Stimulated activated CD4-positive, alpha-beta T cell treated with anti-CD3 and anti-CD28 coated beads, Interleukin-4, amount 100 ng/mL, for 48 hours (primary cell): ENCODE measurements around the gene VMP1.

Experiments
- DNase-seq, 2 donors: peaks; one replicate each; pipeline ENCODE4 v3.0.0-alpha.2; 2020; ENCODE audit warnings: low read depth in 2 of 2

VMP1 gene

GRCh38 chr17:59707149-59707970 lies at the start of gene VMP1, which contains the start of gene PTRH2:
Gene VMP1 (plus strand): TSS chr17:59707654. CDS start chr17:59731447, 23,793 bp downstream.
Gene PTRH2 (minus strand): TSS chr17:59707430. CDS start chr17:59697978, 9,452 bp downstream.
- peak; percentile 89 to 93 for DNase-seq

GRCh38 chr17:59666235-59666634 lies 41.2 kb upstream of the VMP1 start:
- no peak for DNase-seq

GRCh38 chr17:59668816-59669215 lies 38.6 kb upstream of the VMP1 start:
- no peak for DNase-seq

GRCh38 chr17:59669411-59669810 lies 38.0 kb upstream of the VMP1 start:
- no peak for DNase-seq

DNA sequence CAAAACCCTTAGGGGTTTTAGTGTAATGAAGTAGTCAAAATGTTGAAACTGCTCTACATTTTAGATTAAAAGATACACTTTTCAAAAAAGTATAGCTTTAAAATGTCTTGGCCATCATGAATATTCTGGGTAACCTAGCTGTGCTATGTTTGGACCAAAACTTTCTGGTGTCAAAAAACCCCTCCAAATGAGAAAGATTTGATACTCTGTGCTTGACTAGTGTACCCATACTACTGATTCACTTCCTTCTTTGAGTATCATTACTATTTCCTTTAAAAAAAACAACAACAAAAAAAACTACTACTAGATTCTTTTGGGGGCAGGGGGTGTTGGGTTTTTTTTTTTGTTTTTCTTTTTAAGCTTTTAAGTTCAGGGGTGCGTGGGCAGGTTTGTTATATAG lies 37.5 kb upstream of the VMP1 start:
- no peak for DNase-seq

- no peak for DNase-seq
These were observed 36.1 kb upstream of the VMP1 start for GRCh38 chr17:59671386-59671785.

- no peak for DNase-seq
These were observed 32.2 kb upstream of the VMP1 start for GRCh38 chr17:59675231-59675630.

DNA sequence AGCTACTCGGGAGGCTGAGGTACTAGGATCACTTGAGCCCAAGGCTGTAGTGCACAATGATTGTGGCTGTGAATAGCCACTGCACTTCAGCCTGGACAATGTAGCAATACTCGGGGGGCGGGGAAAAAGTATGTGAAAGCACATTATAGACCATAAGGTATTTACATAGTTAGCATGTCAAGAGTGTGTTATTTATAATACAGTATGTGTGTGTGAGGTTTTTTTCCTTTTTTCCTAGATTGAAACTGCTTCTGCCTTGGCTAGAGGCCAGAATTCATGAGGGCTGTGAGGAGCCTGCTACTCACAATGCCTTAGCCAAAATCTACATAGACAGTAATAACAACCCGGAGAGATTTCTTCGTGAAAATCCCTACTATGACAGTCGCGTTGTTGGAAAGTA lies 30.7 kb upstream of the VMP1 start:
- no peak for DNase-seq

DNA sequence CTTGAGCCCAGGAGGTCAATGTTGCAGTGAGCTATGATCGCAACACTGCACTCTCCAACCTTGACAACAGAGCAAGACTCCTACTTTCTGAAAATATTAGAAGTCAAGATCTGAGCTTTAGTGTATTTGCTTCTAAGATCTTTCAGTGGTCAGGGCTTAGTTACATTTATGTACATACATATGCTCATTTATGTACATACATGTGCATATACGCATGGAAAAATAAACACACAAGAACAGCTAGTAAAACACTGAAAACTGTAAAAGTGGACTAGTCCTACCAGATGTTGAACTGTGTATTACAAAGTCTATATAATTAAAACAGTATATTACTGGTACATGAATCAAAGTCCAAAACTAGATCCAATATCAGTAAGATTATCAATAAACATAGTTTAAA lies 28.5 kb upstream of the VMP1 start:
- DNase-seq = no peak

GRCh38 chr17:59680314-59680713 lies 27.1 kb upstream of the VMP1 start:
- no peak for DNase-seq

DNA sequence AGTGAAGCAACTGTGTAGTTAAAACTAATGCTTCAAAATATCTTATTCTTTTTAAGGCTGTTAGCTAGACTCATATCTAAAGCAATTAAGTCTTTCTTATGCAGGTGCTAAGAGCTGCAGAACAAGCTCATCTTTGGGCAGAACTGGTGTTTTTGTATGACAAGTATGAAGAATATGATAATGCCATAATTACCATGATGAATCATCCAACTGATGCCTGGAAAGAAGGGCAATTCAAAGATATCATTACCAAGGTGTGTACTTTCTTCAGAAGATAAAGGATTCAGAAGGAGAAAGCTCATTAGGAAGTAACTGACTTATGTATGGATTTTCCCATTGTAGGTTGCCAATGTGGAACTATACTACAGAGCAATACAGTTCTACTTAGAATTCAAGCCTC lies 24.2 kb upstream of the VMP1 start:
- no peak for DNase-seq

- DNase-seq = no peak
These were observed 22.5 kb upstream of the VMP1 start for GRCh38 chr17:59684967-59685366.

DNA sequence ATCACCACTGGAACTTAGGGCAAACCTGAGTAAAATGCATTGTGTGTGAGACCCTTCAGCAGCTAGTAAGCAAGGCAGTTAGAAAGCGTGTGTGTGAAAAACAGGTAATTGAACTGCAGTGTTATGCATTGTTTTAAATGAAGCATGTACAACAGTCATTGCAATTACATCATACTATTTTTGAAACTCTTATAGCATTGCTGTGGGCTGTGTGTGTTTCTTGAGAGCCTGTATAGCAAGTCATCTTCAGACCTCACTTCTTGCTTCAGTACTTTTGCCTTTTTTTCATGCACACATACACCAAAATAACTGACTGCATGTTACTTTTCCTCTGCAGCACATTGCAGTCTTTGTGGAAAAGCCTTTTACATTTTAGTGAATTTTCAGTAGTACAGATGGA lies 19.4 kb upstream of the VMP1 start:
- no peak for DNase-seq

- no peak for DNase-seq
These were observed 19.0 kb upstream of the VMP1 start for GRCh38 chr17:59688496-59688895.

DNA sequence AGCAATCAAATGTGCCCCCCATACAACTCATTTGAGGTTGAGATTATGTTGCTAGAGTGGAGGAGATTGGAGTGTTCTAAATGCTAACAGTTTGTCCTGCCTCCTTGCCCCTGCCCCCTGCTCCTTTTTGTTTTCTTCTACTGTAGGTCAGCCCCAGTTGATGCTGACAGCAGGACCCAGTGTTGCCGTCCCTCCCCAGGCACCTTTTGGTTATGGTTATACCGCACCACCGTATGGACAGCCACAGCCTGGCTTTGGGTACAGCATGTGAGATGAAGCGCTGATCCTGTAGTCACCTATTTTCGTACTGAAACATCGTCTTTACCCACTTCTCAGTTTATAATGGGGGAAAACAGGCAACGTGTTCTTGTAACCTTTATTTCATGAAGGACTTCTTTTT lies 13.9 kb upstream of the VMP1 start:
- no peak for DNase-seq

- DNase-seq = no peak
These were observed 13.1 kb upstream of the VMP1 start for GRCh38 chr17:59694344-59694743.

DNA sequence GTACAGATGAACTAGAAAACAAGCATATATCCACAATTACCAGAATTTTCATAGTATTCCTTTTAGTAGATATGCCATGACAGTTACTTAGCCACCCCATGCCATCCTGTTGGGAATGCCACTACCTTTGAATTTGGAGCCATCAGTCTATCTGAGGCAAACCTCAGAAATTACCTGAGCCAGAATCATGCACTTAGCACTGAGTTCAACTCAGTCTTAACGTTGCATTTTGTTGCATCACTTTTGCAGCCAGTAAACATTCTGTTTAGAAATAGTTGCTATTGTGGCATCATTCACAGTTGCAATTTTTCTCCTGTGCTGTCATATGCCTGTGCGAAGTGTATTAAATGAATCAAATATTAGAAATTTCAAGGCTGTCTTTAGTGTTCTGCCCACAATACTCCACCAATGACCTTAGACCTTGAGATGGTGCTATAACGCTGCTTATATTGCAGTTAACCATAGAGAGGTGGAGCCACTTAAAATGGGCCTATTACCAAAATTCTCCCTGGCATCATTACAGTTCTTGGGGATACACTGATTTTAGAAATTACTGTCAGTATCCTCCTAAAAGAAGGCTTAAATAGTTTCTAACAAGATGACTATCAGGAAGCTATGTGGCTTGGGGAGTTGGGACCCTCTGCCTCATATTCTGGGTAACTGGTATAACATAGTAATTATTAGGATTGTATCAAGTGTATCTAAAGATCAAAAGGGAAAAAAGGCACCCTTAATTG lies 11.3 kb upstream of the VMP1 start:
- DNase-seq = no peak

GRCh38 chr17:59696682-59697277 lies 10.7 kb upstream of the VMP1 start:
- DNase-seq = no peak

- DNase-seq = no peak
These were observed 9.3 kb upstream of the VMP1 start for GRCh38 chr17:59698143-59698542.

- no peak for DNase-seq
These were observed 8.2 kb upstream of the VMP1 start for GRCh38 chr17:59699218-59699617.

GRCh38 chr17:59699786-59700185 lies 7.7 kb upstream of the VMP1 start:
- DNase-seq = no peak

DNA sequence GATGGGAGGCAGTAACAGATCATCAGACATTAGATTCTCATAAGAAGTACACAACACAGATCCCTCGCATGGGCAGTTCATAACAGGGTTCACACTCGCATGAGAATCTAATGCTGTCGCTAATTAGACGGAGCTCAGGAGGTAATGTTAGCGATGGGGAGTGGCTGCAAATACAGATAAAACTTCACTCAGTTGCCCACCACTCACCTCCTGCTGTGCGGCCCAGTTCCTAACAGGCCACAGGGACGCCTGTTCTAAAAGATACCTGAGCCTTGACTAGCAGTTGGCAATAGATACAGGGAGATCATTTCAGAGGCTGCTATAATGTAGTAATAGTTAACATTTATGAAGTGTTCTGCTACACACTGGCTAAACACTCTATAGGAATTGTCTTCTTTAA lies 5.2 kb upstream of the VMP1 start:
- DNase-seq = no peak

DNA sequence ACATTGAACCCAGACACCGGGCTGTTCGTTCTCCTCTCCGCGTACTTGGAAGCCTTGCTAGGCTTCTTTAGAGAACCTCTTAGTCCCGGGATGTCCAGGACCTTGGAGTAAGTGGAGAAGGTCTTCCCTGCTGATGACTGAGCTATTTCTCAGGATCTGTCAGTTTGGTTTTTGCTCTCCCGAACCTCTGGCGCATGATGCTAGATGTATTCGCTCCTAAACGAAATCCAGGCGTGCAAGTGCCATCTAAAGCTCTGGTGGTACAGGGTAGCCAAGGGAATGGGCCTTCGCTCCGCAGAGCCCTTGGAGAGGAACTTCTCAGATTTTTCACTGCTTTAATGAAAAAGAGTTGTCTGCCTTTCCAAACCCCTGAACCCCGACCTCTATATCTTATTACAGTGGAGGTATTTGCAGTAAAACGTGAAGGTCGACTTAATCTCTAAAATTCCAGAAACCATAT lies 547 bp downstream of the VMP1 start:
- DNase-seq = peak in 1 of 2 donors; percentile 3
